Measurements from ENCODE around the gene CPNE4. TPM values are rescaled to one million over a fixed set of nuclear protein-coding genes. Genes with fewer than 3 reads are reported as not detected.

Gene CPNE4
- total RNA-seq, 2 donors from 2014 or later = 1.7 to 2.5 TPM

DNA sequence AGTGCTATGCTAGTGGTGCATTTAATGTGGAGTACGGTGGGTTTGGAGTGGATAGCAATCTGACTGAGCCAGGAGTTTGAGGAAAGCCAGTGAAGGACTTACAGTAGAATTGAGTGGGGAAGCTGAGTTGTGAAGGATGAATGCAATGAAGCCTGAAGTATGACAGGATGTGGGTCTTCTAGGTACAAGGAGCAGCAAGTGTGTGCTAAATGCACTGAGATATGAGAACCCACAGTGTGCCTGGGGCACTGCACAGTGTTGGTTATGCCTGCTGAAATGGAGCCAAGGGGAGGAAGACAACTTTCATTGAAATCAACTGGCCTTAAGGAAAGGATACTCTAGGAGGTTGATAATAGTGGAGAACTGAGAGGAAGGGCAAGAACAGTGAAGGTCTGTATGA is 426.5 kb downstream of the CPNE4 start:
- Histone ChIP-seq H3K36me3 (ENCODE audit: control insufficient read depth, insufficient read depth, low read length) (no peaks in the 10 kb centered on the region), H3K4me3 (ENCODE audit: low read length) (no peak overlapping the region), H3K9ac (ENCODE audit: extremely low read depth, low read length, poor library complexity, severe bottlenecking) (no peak overlapping the region), H3K27ac (ENCODE audit: low read depth, low read length) (no peak overlapping the region), H3K27me3 (ENCODE audit: control insufficient read depth, insufficient read depth, low read length, poor library complexity, severe bottlenecking) (no peaks in the 10 kb centered on the region), H3K9me3 (ENCODE audit: control insufficient read depth, low read length) (no peaks in the 10 kb centered on the region), H3K4me1 (ENCODE audit: control insufficient read depth, insufficient read depth, low read length) (peaks cover 10% of the 10 kb centered on the region)
- Mint-ChIP-seq H3K4me3 (no peak overlapping the region), H3K27me3 (ENCODE audit: insufficient read depth) (no peaks in the 10 kb centered on the region), H3K9me3 (no peaks in the 10 kb centered on the region), H3K27ac (no peak overlapping the region), H3K4me1 (peaks cover 21% of the 10 kb centered on the region), H3K36me3 (ENCODE audit: low read depth) (no peaks in the 10 kb centered on the region)
- no peak for DNase-seq
- TF ChIP-seq, protein P1, sequence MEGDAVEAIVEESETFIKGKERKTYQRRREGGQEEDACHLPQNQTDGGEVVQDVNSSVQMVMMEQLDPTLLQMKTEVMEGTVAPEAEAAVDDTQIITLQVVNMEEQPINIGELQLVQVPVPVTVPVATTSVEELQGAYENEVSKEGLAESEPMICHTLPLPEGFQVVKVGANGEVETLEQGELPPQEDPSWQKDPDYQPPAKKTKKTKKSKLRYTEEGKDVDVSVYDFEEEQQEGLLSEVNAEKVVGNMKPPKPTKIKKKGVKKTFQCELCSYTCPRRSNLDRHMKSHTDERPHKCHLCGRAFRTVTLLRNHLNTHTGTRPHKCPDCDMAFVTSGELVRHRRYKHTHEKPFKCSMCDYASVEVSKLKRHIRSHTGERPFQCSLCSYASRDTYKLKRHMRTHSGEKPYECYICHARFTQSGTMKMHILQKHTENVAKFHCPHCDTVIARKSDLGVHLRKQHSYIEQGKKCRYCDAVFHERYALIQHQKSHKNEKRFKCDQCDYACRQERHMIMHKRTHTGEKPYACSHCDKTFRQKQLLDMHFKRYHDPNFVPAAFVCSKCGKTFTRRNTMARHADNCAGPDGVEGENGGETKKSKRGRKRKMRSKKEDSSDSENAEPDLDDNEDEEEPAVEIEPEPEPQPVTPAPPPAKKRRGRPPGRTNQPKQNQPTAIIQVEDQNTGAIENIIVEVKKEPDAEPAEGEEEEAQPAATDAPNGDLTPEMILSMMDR (conservative IDR thresholded peaks at IDR 0.05) = no peak
- WGBS, 2 experiments (ENCODE audit: insufficient coverage in 1 of 2, insufficient read length in 1 of 2) = 92 to 100% methylated on average over 1 of the region's 1 CpG

DNA sequence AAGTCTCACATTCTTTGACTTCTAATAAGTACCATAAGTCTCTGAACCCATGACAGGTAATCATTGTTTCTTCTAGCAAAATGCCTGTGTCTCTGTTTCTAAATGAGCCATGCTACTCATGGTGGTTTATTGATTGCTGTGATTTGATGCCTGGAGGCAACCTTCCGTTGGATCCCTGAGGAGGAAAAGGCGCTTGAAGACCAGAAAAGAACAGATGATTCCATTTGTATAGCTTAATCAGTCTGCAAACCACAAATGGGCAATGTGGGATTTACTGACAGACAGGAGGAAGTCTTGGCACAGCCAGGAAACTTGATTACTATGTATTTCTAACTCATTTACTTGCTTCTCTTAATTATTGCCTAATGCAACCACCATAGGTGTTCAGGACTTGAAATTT is 428.9 kb downstream of the CPNE4 start:
- Mint-ChIP-seq H3K27me3 (ENCODE audit: insufficient read depth) (no peaks in the 10 kb centered on the region), H3K4me3 (no peak overlapping the region), H3K4me1 (peaks cover 21% of the 10 kb centered on the region), H3K9me3 (no peaks in the 10 kb centered on the region), H3K27ac (no peak overlapping the region), H3K36me3 (ENCODE audit: low read depth) (no peaks in the 10 kb centered on the region)
- 94 to 100% methylated on average over 2 of the region's 2 CpGs for WGBS, 2 experiments (ENCODE audit: insufficient coverage in 1 of 2, insufficient read length in 1 of 2)
- no peak for DNase-seq
- no peak overlapping the region for H3K27ac ChIP-seq (ENCODE audit: low read depth, low read length)
- H3K9ac ChIP-seq (ENCODE audit: extremely low read depth, low read length, poor library complexity, severe bottlenecking) = no peak overlapping the region
- TF ChIP-seq, protein P1 (conservative IDR thresholded peaks at IDR 0.05) = no peak
- H3K4me1 ChIP-seq (ENCODE audit: control insufficient read depth, insufficient read depth, low read length) = peaks cover 10% of the 10 kb centered on the region
- no peaks in the 10 kb centered on the region for H3K9me3 ChIP-seq (ENCODE audit: control insufficient read depth, low read length)
- H3K36me3 ChIP-seq (ENCODE audit: control insufficient read depth, insufficient read depth, low read length) = no peaks in the 10 kb centered on the region
- no peaks in the 10 kb centered on the region for H3K27me3 ChIP-seq (ENCODE audit: control insufficient read depth, insufficient read depth, low read length, poor library complexity, severe bottlenecking)
- no peak overlapping the region for H3K4me3 ChIP-seq (ENCODE audit: low read length)

DNA sequence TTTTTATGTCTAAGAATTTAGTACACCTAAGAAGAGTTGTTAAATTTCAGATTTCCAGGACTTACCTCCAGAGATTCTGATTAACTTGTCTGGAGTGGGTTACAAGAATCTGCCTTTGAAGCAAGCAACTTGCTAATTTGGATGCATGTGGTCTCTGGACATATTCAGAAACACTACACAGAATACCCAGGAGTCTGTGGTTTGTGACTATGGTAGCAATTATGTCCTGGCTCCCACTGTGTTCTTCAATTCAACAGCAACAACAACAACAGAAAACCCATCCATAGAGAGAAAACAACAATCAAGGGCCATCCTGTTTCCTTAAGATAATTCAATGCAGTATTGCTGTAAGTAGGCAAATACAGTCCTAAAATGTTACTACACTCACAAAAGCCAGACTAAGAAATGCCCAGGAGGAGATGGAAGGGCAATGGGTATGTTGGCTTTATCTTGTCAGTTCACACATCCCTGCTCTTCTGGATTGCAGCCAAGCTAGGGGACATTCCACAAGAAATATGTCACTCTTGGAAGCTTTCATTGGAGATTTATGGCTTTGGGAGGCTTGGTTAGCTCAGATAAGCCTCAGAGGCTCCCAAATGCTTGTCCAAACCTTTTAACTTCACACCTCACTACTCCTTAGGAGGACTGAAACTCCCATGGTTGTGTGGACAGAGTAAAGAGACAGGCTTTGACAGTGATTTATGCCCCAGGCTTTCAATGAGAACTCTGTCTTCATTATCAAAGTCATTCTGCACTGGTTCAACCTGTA is 432.6 kb downstream of the CPNE4 start:
- H3K9me3 ChIP-seq (ENCODE audit: control insufficient read depth, low read length) = no peaks in the 10 kb centered on the region
- peaks cover 4% of the 10 kb centered on the region for H3K4me1 ChIP-seq (ENCODE audit: control insufficient read depth, insufficient read depth, low read length)
- H3K27me3 ChIP-seq (ENCODE audit: control insufficient read depth, insufficient read depth, low read length, poor library complexity, severe bottlenecking) = no peaks in the 10 kb centered on the region
- no peaks in the 10 kb centered on the region for H3K36me3 ChIP-seq (ENCODE audit: control insufficient read depth, insufficient read depth, low read length)
- H3K4me3 ChIP-seq (ENCODE audit: low read length) = no peak overlapping the region
- Mint-ChIP-seq H3K36me3 (ENCODE audit: low read depth) (no peaks in the 10 kb centered on the region), H3K4me1 (peaks cover 14% of the 10 kb centered on the region), H3K27ac (no peak overlapping the region), H3K9me3 (no peaks in the 10 kb centered on the region), H3K27me3 (ENCODE audit: insufficient read depth) (no peaks in the 10 kb centered on the region), H3K4me3 (no peak overlapping the region)
- TF ChIP-seq, protein P1 (conservative IDR thresholded peaks at IDR 0.05) = no peak
- H3K27ac ChIP-seq (ENCODE audit: low read depth, low read length) = no peak overlapping the region
- DNase-seq = peak; percentile 46
- H3K9ac ChIP-seq (ENCODE audit: extremely low read depth, low read length, poor library complexity, severe bottlenecking) = no peak overlapping the region

Data from endodermal cell (in vitro differentiated cells).